Measurements from ENCODE around the gene TTC28.

TTC28 gene

GRCh38 chr22:28118957-28119631 lies 560.5 kb downstream of the TTC28 start:
- TF ChIP-seq, protein P1, sequence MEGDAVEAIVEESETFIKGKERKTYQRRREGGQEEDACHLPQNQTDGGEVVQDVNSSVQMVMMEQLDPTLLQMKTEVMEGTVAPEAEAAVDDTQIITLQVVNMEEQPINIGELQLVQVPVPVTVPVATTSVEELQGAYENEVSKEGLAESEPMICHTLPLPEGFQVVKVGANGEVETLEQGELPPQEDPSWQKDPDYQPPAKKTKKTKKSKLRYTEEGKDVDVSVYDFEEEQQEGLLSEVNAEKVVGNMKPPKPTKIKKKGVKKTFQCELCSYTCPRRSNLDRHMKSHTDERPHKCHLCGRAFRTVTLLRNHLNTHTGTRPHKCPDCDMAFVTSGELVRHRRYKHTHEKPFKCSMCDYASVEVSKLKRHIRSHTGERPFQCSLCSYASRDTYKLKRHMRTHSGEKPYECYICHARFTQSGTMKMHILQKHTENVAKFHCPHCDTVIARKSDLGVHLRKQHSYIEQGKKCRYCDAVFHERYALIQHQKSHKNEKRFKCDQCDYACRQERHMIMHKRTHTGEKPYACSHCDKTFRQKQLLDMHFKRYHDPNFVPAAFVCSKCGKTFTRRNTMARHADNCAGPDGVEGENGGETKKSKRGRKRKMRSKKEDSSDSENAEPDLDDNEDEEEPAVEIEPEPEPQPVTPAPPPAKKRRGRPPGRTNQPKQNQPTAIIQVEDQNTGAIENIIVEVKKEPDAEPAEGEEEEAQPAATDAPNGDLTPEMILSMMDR (IDR thresholded peaks at IDR 0.05; ENCODE audit: low read depth, low read length): no peak
- TF ChIP-seq MAX (IDR thresholded peaks at IDR 0.05; ENCODE audit: low read depth, low read length) (no peak), POLR2A (IDR thresholded peaks at IDR 0.05; ENCODE audit: extremely low read depth, insufficient read length) (no peak), MYC (IDR thresholded peaks at IDR 0.05; ENCODE audit: low read depth, low read length) (no peak)
- H3K4me3 ChIP-seq (ENCODE audit: low read depth, low read length): no peak overlapping the region

GRCh38 chr22:28116219-28116673 lies 563.4 kb downstream of the TTC28 start:
- TF ChIP-seq, protein P1 (IDR thresholded peaks at IDR 0.05; ENCODE audit: low read depth, low read length): no peak
- TF ChIP-seq POLR2A (IDR thresholded peaks at IDR 0.05; ENCODE audit: extremely low read depth, insufficient read length): no peak
- TF ChIP-seq MAX (IDR thresholded peaks at IDR 0.05; ENCODE audit: low read depth, low read length): no peak
- no peak for TF ChIP-seq MYC (IDR thresholded peaks at IDR 0.05; ENCODE audit: low read depth, low read length)
- H3K4me3 ChIP-seq (ENCODE audit: low read depth, low read length): no peak overlapping the region
- DNase-seq (ENCODE audit: low read depth): no peak

More at GRCh38 chr22:28118957-28119631, 560.5 kb downstream of the TTC28 start:
- DNase-seq (ENCODE audit: low read depth): no peak

DNA sequence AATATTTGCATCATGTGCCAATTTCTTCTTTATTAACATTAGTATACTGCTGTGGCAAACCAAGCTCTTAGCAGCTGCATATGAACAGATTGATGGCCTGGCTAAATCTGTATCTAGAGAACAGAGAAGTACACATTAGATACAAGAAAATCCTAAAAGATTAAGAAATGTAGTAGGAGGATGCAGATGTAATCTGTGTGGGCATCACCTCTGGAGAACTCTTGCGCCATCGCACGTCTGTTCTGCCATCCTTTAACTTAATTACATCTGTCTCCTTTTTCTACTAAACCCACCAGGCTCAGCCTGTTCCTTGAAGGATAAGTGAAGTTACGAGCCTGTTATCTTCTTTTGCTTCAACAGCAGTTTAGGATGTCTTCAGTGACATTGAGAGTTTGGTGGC lies 564.2 kb downstream of the TTC28 start:
- no peak for TF ChIP-seq MYC (IDR thresholded peaks at IDR 0.05; ENCODE audit: low read depth, low read length)
- no peak for TF ChIP-seq MAX (IDR thresholded peaks at IDR 0.05; ENCODE audit: low read depth, low read length)
- no peak for DNase-seq (ENCODE audit: low read depth)

GRCh38 chr22:28112548-28113043 lies 567.0 kb downstream of the TTC28 start:
- H3K4me3 ChIP-seq (ENCODE audit: low read depth, low read length): no peak overlapping the region
- TF ChIP-seq, protein P1 (IDR thresholded peaks at IDR 0.05; ENCODE audit: low read depth, low read length): peak; percentile 58
- 0 out of 2 replicates have a peak, but pooled peaks have one; percentile 36 for TF ChIP-seq MAX (IDR thresholded peaks at IDR 0.05; ENCODE audit: low read depth, low read length)
- TF ChIP-seq POLR2A (IDR thresholded peaks at IDR 0.05; ENCODE audit: extremely low read depth, insufficient read length): no peak
- DNase-seq (ENCODE audit: low read depth): peak; percentile 42

More for the DNA sequence above, 564.2 kb downstream of the TTC28 start:
- no peak overlapping the region for H3K4me3 ChIP-seq (ENCODE audit: low read depth, low read length)

GRCh38 chr22:28112190-28112544 lies 567.5 kb downstream of the TTC28 start:
- no peak overlapping the region for H3K4me3 ChIP-seq (ENCODE audit: low read depth, low read length)
- TF ChIP-seq, protein P1 (IDR thresholded peaks at IDR 0.05; ENCODE audit: low read depth, low read length): no peak
- no peak for TF ChIP-seq POLR2A (IDR thresholded peaks at IDR 0.05; ENCODE audit: extremely low read depth, insufficient read length)
- TF ChIP-seq MAX (IDR thresholded peaks at IDR 0.05; ENCODE audit: low read depth, low read length): no peak
- no peak for TF ChIP-seq MYC (IDR thresholded peaks at IDR 0.05; ENCODE audit: low read depth, low read length)
- no peak for DNase-seq (ENCODE audit: low read depth)

DNA sequence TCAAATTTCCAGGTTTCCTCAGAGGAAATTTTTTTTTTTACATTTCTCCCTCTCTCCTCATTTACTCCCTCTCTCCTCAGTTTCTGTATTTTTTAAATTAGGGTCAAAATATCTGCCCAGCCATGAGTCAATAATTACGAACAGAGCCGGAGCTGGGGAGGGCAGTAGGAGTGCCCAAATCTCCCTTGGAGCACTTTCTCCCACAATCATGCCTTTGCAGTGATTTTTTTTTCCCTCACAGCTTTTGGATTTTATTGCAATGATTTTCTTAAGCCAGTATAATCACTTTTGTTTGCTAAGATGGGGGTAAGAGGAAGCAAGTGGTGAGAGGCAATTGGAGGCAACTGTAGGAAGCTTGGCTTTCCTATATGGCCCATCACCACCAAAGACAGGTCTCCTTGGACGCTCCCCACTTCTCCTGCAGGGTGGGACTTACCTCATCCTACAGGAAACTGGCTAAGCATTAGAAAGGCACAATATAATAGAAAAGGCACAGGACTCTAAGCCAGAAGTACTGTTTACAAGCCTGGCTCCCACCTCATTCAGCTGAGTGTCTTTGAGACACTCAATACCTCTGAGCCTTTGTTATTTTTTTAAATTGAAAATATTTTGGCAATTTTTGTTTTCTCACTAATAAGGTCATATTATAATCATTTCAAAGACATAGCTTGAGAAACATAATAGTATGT lies 568.0 kb downstream of the TTC28 start:
- TF ChIP-seq MYC (IDR thresholded peaks at IDR 0.05; ENCODE audit: low read depth, low read length) (no peak), POLR2A (IDR thresholded peaks at IDR 0.05; ENCODE audit: extremely low read depth, insufficient read length) (no peak), MAX (IDR thresholded peaks at IDR 0.05; ENCODE audit: low read depth, low read length) (no peak)
- TF ChIP-seq, protein P1 (IDR thresholded peaks at IDR 0.05; ENCODE audit: low read depth, low read length): no peak
- no peak overlapping the region for H3K4me3 ChIP-seq (ENCODE audit: low read depth, low read length)
- DNase-seq (ENCODE audit: low read depth): no peak

All from NB4 (cell line).